Large intestine (tissue), 3 donors: ENCODE measurements around the gene USP6NL. TPM values are rescaled to one million over a fixed set of nuclear protein-coding genes. Genes with fewer than 3 reads are reported as not detected.
A peak's percentile ranks its signal among the peaks of the same experiment; 100 is the strongest.
"Not testable (repeated sequence)": the region's sequence is repeated elsewhere in the genome, so short reads cannot be mapped to it uniquely, and the experiment has no call there.

Source experiments
- DNase-seq, 2 donors: peaks; one replicate each; pipeline versions ENCODE4 v3.0.0 to v3.0.0-alpha.2; 2013
- H3K27ac ChIP-seq: one replicate; pipeline ENCODE4 v1.5.1; 2013; ENCODE audit warnings: low read length
- H3K27me3 ChIP-seq: 2 replicates; pipeline ENCODE4 v1.6.1; 2013; ENCODE audit warnings: low read length; ENCODE audit not compliant: control insufficient read depth, insufficient read depth
- H3K36me3 ChIP-seq: 2 replicates; pipeline ENCODE4 v1.6.1; 2013; ENCODE audit warnings: low read length; ENCODE audit not compliant: control insufficient read depth, insufficient read depth
- H3K4me1 ChIP-seq: one replicate; pipeline ENCODE4 v1.6.1; 2013; ENCODE audit warnings: low read length; ENCODE audit not compliant: control insufficient read depth, insufficient read depth
- H3K4me3 ChIP-seq: one replicate; pipeline ENCODE4 v1.5.1; 2013; ENCODE audit warnings: low read length
- H3K9me3 ChIP-seq: one replicate; pipeline ENCODE4 v1.6.1; 2013; ENCODE audit warnings: mild to moderate bottlenecking, low read depth, low read length, moderate library complexity; ENCODE audit not compliant: control insufficient read depth
- WGBS: methylation state at CpG from one replicate; pipeline ENCODE4 v1.1.5; 2013; ENCODE audit warnings: low lambda C conversion rate; ENCODE audit not compliant: insufficient coverage; 5-methylcytosine and 5-hydroxymethylcytosine counted together
- polyA plus RNA-seq: library from polyadenylated mRNA; unstranded; fragments of 120-200 nt; gene quantifications from one replicate; pipeline ENCODE4 v1.2.1, GENCODE V29; 2013

The USP6NL gene
- polyA plus RNA-seq, 1 donor = 20.4 TPM

DNA sequence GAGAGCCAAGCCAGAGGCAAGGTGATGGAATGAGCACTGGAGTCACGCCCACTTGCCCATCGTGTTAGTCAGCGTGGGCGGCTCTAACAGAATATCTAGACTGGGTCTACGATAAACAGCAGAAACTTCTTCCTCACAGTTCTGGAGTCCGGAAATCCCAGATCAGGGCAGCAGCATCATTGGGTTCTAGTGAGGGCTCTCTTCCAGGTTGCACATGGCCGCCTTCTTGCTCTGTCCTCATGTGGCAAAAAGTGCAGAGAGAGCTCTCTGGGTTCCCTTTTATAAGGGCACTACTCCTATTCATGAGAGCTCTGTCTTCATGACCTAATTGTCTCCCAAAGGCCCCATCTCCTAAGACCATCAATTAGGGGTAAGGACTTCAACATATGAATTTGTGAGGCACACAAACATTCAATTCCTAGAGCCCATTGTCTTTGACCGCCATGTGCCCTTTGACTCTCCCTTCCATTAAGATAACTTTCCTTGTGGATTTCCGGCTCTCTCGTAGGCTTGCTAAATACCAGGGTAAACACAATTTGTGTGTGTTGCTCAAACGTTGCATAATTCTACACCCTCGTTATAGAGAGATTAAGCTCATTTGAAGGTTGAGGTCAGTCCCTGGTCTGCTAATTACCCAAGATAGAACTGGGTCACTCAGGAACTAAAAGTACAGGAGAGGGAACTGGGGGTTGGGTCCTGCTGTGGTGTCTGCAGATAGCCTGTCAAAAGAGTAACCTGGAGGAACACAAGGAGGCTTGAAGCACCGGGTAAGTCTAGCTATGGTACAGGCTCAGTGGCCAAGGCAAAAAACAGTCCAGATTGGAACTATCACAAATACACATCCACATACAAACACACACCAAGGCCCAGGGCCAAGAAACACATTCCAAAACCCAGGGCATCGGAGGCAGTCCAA lies 28.7 kb upstream of the USP6NL start:
- Histone ChIP-seq H3K27ac (no peak overlapping the region), H3K27me3 (no peaks in the 10 kb centered on the region), H3K9me3 (no peaks in the 10 kb centered on the region), H3K4me1 (no peaks in the 10 kb centered on the region), H3K4me3 (no peak overlapping the region), H3K36me3 (no peaks in the 10 kb centered on the region)
- peak; percentile 16 to 43 for DNase-seq
- WGBS = no CpG with 5 or more reads among the region's 14 CpGs

GRCh38 chr10:11639362-11639761 lies 27.9 kb upstream of the USP6NL start:
- WGBS = 100% methylated on average over 2 of the region's 3 CpGs

GRCh38 chr10:11638055-11638698 lies 26.7 kb upstream of the USP6NL start:
- Histone ChIP-seq H3K27ac (no peak overlapping the region), H3K4me1 (no peaks in the 10 kb centered on the region), H3K4me3 (no peak overlapping the region), H3K27me3 (no peaks in the 10 kb centered on the region), H3K9me3 (no peaks in the 10 kb centered on the region), H3K36me3 (no peaks in the 10 kb centered on the region)
- 100% methylated on average over 1 of the region's 6 CpGs for WGBS
- DNase-seq = no peak

More at GRCh38 chr10:11639362-11639761, 27.9 kb upstream of the USP6NL start:
- no peaks in the 10 kb centered on the region for H3K9me3 ChIP-seq
- no peaks in the 10 kb centered on the region for H3K4me1 ChIP-seq
- no peaks in the 10 kb centered on the region for H3K27me3 ChIP-seq
- H3K36me3 ChIP-seq = no peaks in the 10 kb centered on the region
- DNase-seq = no peak
- H3K4me3 ChIP-seq = no peak overlapping the region
- no peak overlapping the region for H3K27ac ChIP-seq

GRCh38 chr10:11636697-11637303 lies 25.4 kb upstream of the USP6NL start:
- WGBS = 100% methylated on average over 1 of the region's 4 CpGs

GRCh38 chr10:11631890-11632587 lies 20.6 kb upstream of the USP6NL start:
- H3K27ac ChIP-seq = no peak overlapping the region
- DNase-seq = peak; percentile 55 to 75
- H3K4me1 ChIP-seq = peaks cover 2% of the 10 kb centered on the region
- H3K9me3 ChIP-seq = no peaks in the 10 kb centered on the region
- no peaks in the 10 kb centered on the region for H3K36me3 ChIP-seq
- WGBS = 40% methylated on average over 1 of the region's 8 CpGs
- H3K27me3 ChIP-seq = no peaks in the 10 kb centered on the region
- H3K4me3 ChIP-seq = no peak overlapping the region

More at GRCh38 chr10:11636697-11637303, 25.4 kb upstream of the USP6NL start:
- Histone ChIP-seq H3K9me3 (no peaks in the 10 kb centered on the region), H3K36me3 (no peaks in the 10 kb centered on the region), H3K4me1 (peaks cover 2% of the 10 kb centered on the region), H3K27me3 (no peaks in the 10 kb centered on the region), H3K4me3 (no peak overlapping the region), H3K27ac (no peak overlapping the region)
- no peak for DNase-seq

- 100% methylated on average over 1 of the region's 11 CpGs for WGBS
- Histone ChIP-seq H3K4me1 (peaks cover 2% of the 10 kb centered on the region), H3K4me3 (no peak overlapping the region), H3K36me3 (no peaks in the 10 kb centered on the region), H3K27ac (no peak overlapping the region), H3K9me3 (no peaks in the 10 kb centered on the region), H3K27me3 (no peaks in the 10 kb centered on the region)
- no peak for DNase-seq
Observed at GRCh38 chr10:11631291-11631690, 19.8 kb upstream of the USP6NL start.

GRCh38 chr10:11629731-11630130 lies 18.3 kb upstream of the USP6NL start:
- no peaks in the 10 kb centered on the region for H3K27me3 ChIP-seq
- DNase-seq = no peak
- WGBS = 96% methylated on average over 4 of the region's 6 CpGs
- peaks cover 2% of the 10 kb centered on the region for H3K4me1 ChIP-seq
- H3K27ac ChIP-seq = no peak overlapping the region
- H3K36me3 ChIP-seq = no peaks in the 10 kb centered on the region
- H3K9me3 ChIP-seq = no peaks in the 10 kb centered on the region
- no peak overlapping the region for H3K4me3 ChIP-seq

- H3K27me3 ChIP-seq, H3K4me1 ChIP-seq, DNase-seq, H3K4me3 ChIP-seq, H3K9me3 ChIP-seq, H3K36me3 ChIP-seq, H3K27ac ChIP-seq: not testable (repeated sequence)
- WGBS = 50% methylated on average over 1 of the region's 8 CpGs
Observed at GRCh38 chr10:11627941-11628340, 16.5 kb upstream of the USP6NL start.

GRCh38 chr10:11626071-11626470 lies 14.6 kb upstream of the USP6NL start:
- no peaks in the 10 kb centered on the region for H3K4me1 ChIP-seq
- no peak overlapping the region for H3K4me3 ChIP-seq
- no peak overlapping the region for H3K27ac ChIP-seq
- H3K36me3 ChIP-seq = no peaks in the 10 kb centered on the region
- no peak for DNase-seq
- no peaks in the 10 kb centered on the region for H3K27me3 ChIP-seq
- WGBS = no CpG with 5 or more reads among the region's 3 CpGs
- no peaks in the 10 kb centered on the region for H3K9me3 ChIP-seq
